HG03095 (cell line): ENCODE data around the gene PITPNM2.

Experiments
- ATAC-seq: cut with Tn5 transposase; IDR thresholded peaks from one replicate; pipeline ENCODE4 v1.9.1; 2021; ENCODE audit warnings: moderate library complexity; ENCODE audit not compliant: unreplicated experiment

PITPNM2 gene

GRCh38 chr12:123150744-123151456 is at the start of gene PITPNM2:
TSS of gene PITPNM2 (minus strand) at chr12:123151090. CDS start at chr12:123034590, 116,500 bp downstream.
- ATAC-seq, result peak; percentile 59

GRCh38 chr12:123200414-123200813 is 49.5 kb upstream of the PITPNM2 start:
- ATAC-seq, result no peak

- no peak for ATAC-seq
These were observed 49.0 kb upstream of the PITPNM2 start for GRCh38 chr12:123199936-123200335.

- no peak for ATAC-seq
These were observed 36.7 kb upstream of the PITPNM2 start for GRCh38 chr12:123187637-123188036.

- ATAC-seq, result no peak
These were observed 29.3 kb upstream of the PITPNM2 start for GRCh38 chr12:123180171-123180570.

- ATAC-seq, result no peak
These were observed 21.1 kb upstream of the PITPNM2 start for GRCh38 chr12:123171967-123172366.

- ATAC-seq, result no peak
These were observed 16.4 kb upstream of the PITPNM2 start for GRCh38 chr12:123167329-123167728.

- ATAC-seq, result no peak
These were observed 14.6 kb upstream of the PITPNM2 start for GRCh38 chr12:123165537-123165936.

GRCh38 chr12:123164710-123165261 is 13.9 kb upstream of the PITPNM2 start:
- no peak for ATAC-seq

GRCh38 chr12:123164222-123164621 is 13.3 kb upstream of the PITPNM2 start:
- no peak for ATAC-seq

- ATAC-seq, result no peak
These were observed 12.3 kb upstream of the PITPNM2 start for GRCh38 chr12:123163227-123163626.

- ATAC-seq, result no peak
These were observed 10.1 kb upstream of the PITPNM2 start for GRCh38 chr12:123160801-123161487.

GRCh38 chr12:123153906-123154305 is 3.0 kb upstream of the PITPNM2 start:
- no peak for ATAC-seq

GRCh38 chr12:123152833-123153232 is 1.9 kb upstream of the PITPNM2 start:
- no peak for ATAC-seq

GRCh38 chr12:123151457-123152454 is 866 bp upstream of the PITPNM2 start:
- no peak for ATAC-seq

- ATAC-seq, result peak; percentile 21
These were observed 581 bp downstream of the PITPNM2 start for GRCh38 chr12:123150275-123150743.

- no peak for ATAC-seq
These were observed 1.2 kb downstream of the PITPNM2 start for GRCh38 chr12:123149501-123150274.

- no peak for ATAC-seq
These were observed 1.8 kb downstream of the PITPNM2 start for GRCh38 chr12:123149088-123149487.

GRCh38 chr12:123148655-123149054 is 2.2 kb downstream of the PITPNM2 start:
- ATAC-seq, result no peak

GRCh38 chr12:123148223-123148622 is 2.7 kb downstream of the PITPNM2 start:
- ATAC-seq, result no peak
